ENCODE data around the gene POLDIP2. TPM values are rescaled to one million over a fixed set of nuclear protein-coding genes. Genes with fewer than 3 reads are reported as not detected.

POLDIP2 gene
- total and polyA plus RNA-seq, 9 of the 15 experiments (the other 6 are each of a cell fraction or from before 2014, with no cell fraction given): 22.0 to 137 (median 104) TPM

DNA sequence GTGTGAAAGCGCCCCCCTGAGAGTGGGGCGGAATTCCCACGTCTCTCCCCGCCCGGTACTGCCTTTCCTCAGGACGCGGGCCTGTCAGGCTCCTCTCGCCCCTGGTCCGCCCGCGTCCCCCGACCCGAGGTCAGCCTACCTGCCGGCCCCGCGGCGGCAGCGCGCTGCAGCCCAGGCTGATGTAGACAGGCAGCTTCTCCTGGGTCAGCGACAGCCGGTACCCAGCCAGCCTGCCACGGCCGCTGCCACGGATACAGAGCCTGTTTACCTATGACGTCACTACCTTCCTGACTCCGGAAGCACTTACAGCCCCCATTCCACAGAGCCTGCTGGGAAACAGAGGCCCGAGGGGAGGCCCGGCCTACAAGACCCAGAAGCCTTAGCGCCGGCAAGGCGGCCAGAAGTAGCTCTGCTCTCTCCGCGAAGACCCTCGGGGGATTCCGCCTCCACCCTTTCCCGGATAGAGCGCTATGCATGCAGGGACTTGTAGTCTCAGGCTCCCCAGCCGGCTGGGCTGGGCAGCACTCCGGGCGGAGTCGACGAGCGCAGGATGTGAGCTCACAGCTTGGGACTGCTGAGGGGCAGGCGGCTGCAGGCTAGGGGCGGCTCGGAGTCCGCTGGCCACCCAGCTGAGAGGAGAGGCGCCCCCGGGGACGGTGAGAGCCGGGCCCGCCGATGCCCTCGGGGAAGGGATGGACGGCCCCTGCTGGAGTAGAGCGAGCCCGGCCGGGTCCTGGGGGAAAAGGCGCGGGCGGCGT is 21.9 kb downstream of the POLDIP2 start, which contains the start of the genes IFT20 and TNFAIP1 (continued):
- TF ChIP-seq, protein P1, sequence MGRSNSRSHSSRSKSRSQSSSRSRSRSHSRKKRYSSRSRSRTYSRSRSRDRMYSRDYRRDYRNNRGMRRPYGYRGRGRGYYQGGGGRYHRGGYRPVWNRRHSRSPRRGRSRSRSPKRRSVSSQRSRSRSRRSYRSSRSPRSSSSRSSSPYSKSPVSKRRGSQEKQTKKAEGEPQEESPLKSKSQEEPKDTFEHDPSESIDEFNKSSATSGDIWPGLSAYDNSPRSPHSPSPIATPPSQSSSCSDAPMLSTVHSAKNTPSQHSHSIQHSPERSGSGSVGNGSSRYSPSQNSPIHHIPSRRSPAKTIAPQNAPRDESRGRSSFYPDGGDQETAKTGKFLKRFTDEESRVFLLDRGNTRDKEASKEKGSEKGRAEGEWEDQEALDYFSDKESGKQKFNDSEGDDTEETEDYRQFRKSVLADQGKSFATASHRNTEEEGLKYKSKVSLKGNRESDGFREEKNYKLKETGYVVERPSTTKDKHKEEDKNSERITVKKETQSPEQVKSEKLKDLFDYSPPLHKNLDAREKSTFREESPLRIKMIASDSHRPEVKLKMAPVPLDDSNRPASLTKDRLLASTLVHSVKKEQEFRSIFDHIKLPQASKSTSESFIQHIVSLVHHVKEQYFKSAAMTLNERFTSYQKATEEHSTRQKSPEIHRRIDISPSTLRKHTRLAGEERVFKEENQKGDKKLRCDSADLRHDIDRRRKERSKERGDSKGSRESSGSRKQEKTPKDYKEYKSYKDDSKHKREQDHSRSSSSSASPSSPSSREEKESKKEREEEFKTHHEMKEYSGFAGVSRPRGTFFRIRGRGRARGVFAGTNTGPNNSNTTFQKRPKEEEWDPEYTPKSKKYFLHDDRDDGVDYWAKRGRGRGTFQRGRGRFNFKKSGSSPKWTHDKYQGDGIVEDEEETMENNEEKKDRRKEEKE (IDR thresholded peaks at IDR 0.05; ENCODE audit: borderline replicate concordance in 1 of 2, control insufficient read depth in 1 of 2, low read depth in 2 of 2, low read length in 1 of 2): no peak
- peak in 2 of 3 experiments; percentile 82 to 83 for TF ChIP-seq YY1 (IDR thresholded peaks at IDR 0.05; ENCODE audit: borderline replicate concordance in 1 of 3, control insufficient read depth in 1 of 3, extremely low read depth in 1 of 3, insufficient read depth in 3 of 3, insufficient read length in 1 of 3, insufficient replicate concordance in 2 of 3, low read depth in 1 of 3, low read length in 2 of 3)
- no peak for TF ChIP-seq SMARCC2 (IDR thresholded peaks at IDR 0.05; ENCODE audit: low read depth)
- TF ChIP-seq, protein P2, sequence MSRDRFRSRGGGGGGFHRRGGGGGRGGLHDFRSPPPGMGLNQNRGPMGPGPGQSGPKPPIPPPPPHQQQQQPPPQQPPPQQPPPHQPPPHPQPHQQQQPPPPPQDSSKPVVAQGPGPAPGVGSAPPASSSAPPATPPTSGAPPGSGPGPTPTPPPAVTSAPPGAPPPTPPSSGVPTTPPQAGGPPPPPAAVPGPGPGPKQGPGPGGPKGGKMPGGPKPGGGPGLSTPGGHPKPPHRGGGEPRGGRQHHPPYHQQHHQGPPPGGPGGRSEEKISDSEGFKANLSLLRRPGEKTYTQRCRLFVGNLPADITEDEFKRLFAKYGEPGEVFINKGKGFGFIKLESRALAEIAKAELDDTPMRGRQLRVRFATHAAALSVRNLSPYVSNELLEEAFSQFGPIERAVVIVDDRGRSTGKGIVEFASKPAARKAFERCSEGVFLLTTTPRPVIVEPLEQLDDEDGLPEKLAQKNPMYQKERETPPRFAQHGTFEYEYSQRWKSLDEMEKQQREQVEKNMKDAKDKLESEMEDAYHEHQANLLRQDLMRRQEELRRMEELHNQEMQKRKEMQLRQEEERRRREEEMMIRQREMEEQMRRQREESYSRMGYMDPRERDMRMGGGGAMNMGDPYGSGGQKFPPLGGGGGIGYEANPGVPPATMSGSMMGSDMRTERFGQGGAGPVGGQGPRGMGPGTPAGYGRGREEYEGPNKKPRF (IDR thresholded peaks at IDR 0.05; ENCODE audit: low read depth, low read length): no peak
- no peak; the same call in 1 of the 2 replicates for TF ChIP-seq ETV5 (CRISPR knock-in tag; IDR thresholded peaks at IDR 0.05; ENCODE audit: low read depth)
- no peak for TF ChIP-seq LCOR (CRISPR knock-in tag; IDR thresholded peaks at IDR 0.05)
- TF ChIP-seq U2AF2 (optimal IDR thresholded peaks at IDR 0.05; ENCODE audit: low read depth, low read length): no peak
- TF ChIP-seq SUPT5H (IDR thresholded peaks at IDR 0.05): peak; percentile 78
- no peak for TF ChIP-seq POLR2H (tag; IDR thresholded peaks at IDR 0.05; ENCODE audit: low read depth)
- peak; percentile 92 for TF ChIP-seq POU5F1 (IDR thresholded peaks at IDR 0.05; ENCODE audit: borderline replicate concordance, low read depth, low read length, partially characterized antibody)
- no peak for TF ChIP-seq RBM22 (IDR thresholded peaks at IDR 0.05; ENCODE audit: low read depth, low read length, poor library complexity, severe bottlenecking)
- TF ChIP-seq FOSL1 (tag; conservative IDR thresholded peaks at IDR 0.05): peak; percentile 80
- TF ChIP-seq SMARCE1 (IDR thresholded peaks at IDR 0.05): no peak
- TF ChIP-seq, protein P3, sequence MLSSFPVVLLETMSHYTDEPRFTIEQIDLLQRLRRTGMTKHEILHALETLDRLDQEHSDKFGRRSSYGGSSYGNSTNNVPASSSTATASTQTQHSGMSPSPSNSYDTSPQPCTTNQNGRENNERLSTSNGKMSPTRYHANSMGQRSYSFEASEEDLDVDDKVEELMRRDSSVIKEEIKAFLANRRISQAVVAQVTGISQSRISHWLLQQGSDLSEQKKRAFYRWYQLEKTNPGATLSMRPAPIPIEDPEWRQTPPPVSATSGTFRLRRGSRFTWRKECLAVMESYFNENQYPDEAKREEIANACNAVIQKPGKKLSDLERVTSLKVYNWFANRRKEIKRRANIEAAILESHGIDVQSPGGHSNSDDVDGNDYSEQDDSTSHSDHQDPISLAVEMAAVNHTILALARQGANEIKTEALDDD (IDR thresholded peaks at IDR 0.05): no peak
- TF ChIP-seq, protein P4, sequence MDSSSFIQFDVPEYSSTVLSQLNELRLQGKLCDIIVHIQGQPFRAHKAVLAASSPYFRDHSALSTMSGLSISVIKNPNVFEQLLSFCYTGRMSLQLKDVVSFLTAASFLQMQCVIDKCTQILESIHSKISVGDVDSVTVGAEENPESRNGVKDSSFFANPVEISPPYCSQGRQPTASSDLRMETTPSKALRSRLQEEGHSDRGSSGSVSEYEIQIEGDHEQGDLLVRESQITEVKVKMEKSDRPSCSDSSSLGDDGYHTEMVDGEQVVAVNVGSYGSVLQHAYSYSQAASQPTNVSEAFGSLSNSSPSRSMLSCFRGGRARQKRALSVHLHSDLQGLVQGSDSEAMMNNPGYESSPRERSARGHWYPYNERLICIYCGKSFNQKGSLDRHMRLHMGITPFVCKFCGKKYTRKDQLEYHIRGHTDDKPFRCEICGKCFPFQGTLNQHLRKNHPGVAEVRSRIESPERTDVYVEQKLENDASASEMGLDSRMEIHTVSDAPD (CRISPR knock-in tag; IDR thresholded peaks at IDR 0.05): no peak
- TF ChIP-seq CBX3 (IDR thresholded peaks at IDR 0.05; ENCODE audit: borderline replicate concordance in 1 of 2, low read length in 2 of 2): 0 out of 3 replicates have a peak, but pooled peaks of 1 of the 2 experiments have one; percentile 15

Data from K562 (cell line).